ENCODE results near the gene ACTR3.

GRCh38 chr2:113925884-113926283 is 36.0 kb downstream of the ACTR3 start:
- TF ChIP-seq CTCF (IDR thresholded peaks at IDR 0.05; ENCODE audit: insufficient read depth, low read length): no peak
- no peak for TF ChIP-seq POLR2AphosphoS5 (IDR thresholded peaks at IDR 0.05; ENCODE audit: low read depth)

Measured in HL-60 (cell line).